HepG2 (cell line): Measurements from ENCODE around the gene TTC31. TPM values are rescaled to one million over a fixed set of nuclear protein-coding genes. Genes with fewer than 3 reads are reported as not detected.

ENCODE experiments used
- ATF7 ChIP-seq, 2 experiments: fragments of 450-650 bp in 1 of 2; sonication (generic) in 1 of 2; formaldehyde crosslinking in 1 of 2; IDR thresholded peaks; 2 replicates each; pipeline versions ENCODE4 v1.4.0 to v1.6.1; 2016 to 2020; ENCODE audit warnings: antibody characterized with exemption in 1 of 2, mild to moderate bottlenecking in 1 of 2, missing genetic modification reagents in 1 of 2
- CAMTA2 ChIP-seq: sonication (generic); formaldehyde crosslinking; IDR thresholded peaks from 2 replicates; pipeline ENCODE4 v1.4.0; 2020; ENCODE audit warnings: mild to moderate bottlenecking, missing genetic modification reagents, borderline replicate concordance
- HBP1 ChIP-seq: IDR thresholded peaks from 2 replicates; pipeline ENCODE4 v1.6.1; 2016; ENCODE audit warnings: low read depth, control low read depth
- HDAC2 ChIP-seq: sonication (generic); formaldehyde crosslinking; IDR thresholded peaks from 2 replicates; pipeline ENCODE4 v1.4.0; 2020; ENCODE audit warnings: missing genetic modification reagents
- HIC2 ChIP-seq: sonication (generic); formaldehyde crosslinking; IDR thresholded peaks from 2 replicates; pipeline ENCODE4 v1.9.0; 2022; ENCODE audit warnings: low read depth, missing genetic modification reagents
- MZF1 ChIP-seq: sonication (generic); formaldehyde crosslinking; IDR thresholded peaks from 2 replicates; pipeline ENCODE4 v1.8.1; 2023; ENCODE audit warnings: mild to moderate bottlenecking, missing genetic modification reagents, borderline replicate concordance
- RBM39 ChIP-seq: fragments of 200-400 bp; formaldehyde crosslinking; IDR thresholded peaks from one replicate; pipeline ENCODE4 v1.6.1; 2018; ENCODE audit warnings: antibody characterized with exemption, mild to moderate bottlenecking, low read depth, low read length; ENCODE audit not compliant: poor library complexity, severe bottlenecking
- ZBTB10 ChIP-seq: sonication (generic); formaldehyde crosslinking; IDR thresholded peaks from 2 replicates; pipeline ENCODE4 v1.4.0; 2020; ENCODE audit warnings: missing genetic modification reagents, borderline replicate concordance
- ZFP1 ChIP-seq: IDR thresholded peaks from 2 replicates; pipeline ENCODE4 v1.6.1; 2016
- ZNF101 ChIP-seq: sonication (generic); formaldehyde crosslinking; IDR thresholded peaks from 2 replicates; pipeline ENCODE4 v1.4.0; 2020; ENCODE audit warnings: mild to moderate bottlenecking, low read depth, missing genetic modification reagents, borderline replicate concordance
- ZNF501 ChIP-seq: sonication (generic); formaldehyde crosslinking; IDR thresholded peaks from 2 replicates; pipeline ENCODE4 v1.5.1; 2020; ENCODE audit warnings: mild to moderate bottlenecking, moderate library complexity, missing genetic modification reagents
- ZNF576 ChIP-seq: sonication (generic); formaldehyde crosslinking; IDR thresholded peaks from 2 replicates; pipeline ENCODE4 v1.4.0; 2020; ENCODE audit warnings: mild to moderate bottlenecking, missing genetic modification reagents
- ZNF609 ChIP-seq: sonication (generic); formaldehyde crosslinking; IDR thresholded peaks from 2 replicates; pipeline ENCODE4 v1.4.0; 2020; ENCODE audit warnings: mild to moderate bottlenecking, missing genetic modification reagents, borderline replicate concordance
- ZNF614 ChIP-seq: IDR thresholded peaks from 2 replicates; pipeline ENCODE4 v1.6.1; 2018; ENCODE audit warnings: missing biosample characterization, missing genetic modification reagents, inconsistent platforms, borderline replicate concordance
- ZNF768 ChIP-seq: sonication (generic); formaldehyde crosslinking; IDR thresholded peaks from 2 replicates; pipeline ENCODE4 v1.4.0; 2020; ENCODE audit warnings: missing genetic modification reagents
- ZNF850 ChIP-seq: sonication (generic); formaldehyde crosslinking; conservative IDR thresholded peaks from 2 replicates; pipeline ENCODE4 v1.9.0; 2021; ENCODE audit warnings: mild to moderate bottlenecking, missing genetic modification reagents
- polyA plus RNA-seq, 8 experiments: library from polyadenylated mRNA; depleted of rRNA in 3 of 8; stranded (reverse) in 7 of 8; unstranded in 1 of 8; fragments of >200 nt; fragmentation: Illumina TruSeq in 4 of 8; extraction: Trizol in 4 of 8; gene quantifications; 2 replicates each; pipeline versions ENCODE4 v1.2.1 to v1.2.3, GENCODE V29; 2011 to 2016; ENCODE audit warnings: low read depth in 4 of 8, missing spikeins in 1 of 8, mixed read lengths in 1 of 8; ENCODE audit not compliant: insufficient read depth in 1 of 8
- total RNA-seq, 5 experiments: library from RNA; depleted of rRNA; stranded (reverse); fragments of >200 nt; fragmentation: Illumina TruSeq; extraction: Trizol; gene quantifications; 2 replicates each; pipeline ENCODE4 v1.2.3, GENCODE V29; 2016; ENCODE audit warnings: low read depth in 1 of 5

Gene TTC31
- total and polyA plus RNA-seq, 2 of the 13 experiments (the other 11 are each of a cell fraction or from before 2014, with no cell fraction given), result 28.3 to 39.5 TPM

- peak; percentile 52; the same call in 1 of the 2 replicates for TF ChIP-seq ZNF609
- TF ChIP-seq CAMTA2, result no peak
- no peak for TF ChIP-seq ZNF101 (CRISPR knock-in tag)
- TF ChIP-seq ZFP1, result 0 out of 2 replicates have a peak, but pooled peaks have one; percentile 64
- TF ChIP-seq HDAC2 (CRISPR knock-in tag), result peak; percentile 89
- no peak for TF ChIP-seq ATF7 (IDR thresholded peaks at IDR 0.05)
- no peak for TF ChIP-seq ATF7 (CRISPR knock-in tag; IDR thresholded peaks at IDR 0.05)
- peak; percentile 26 for TF ChIP-seq RBM39
- no peak for TF ChIP-seq MZF1 (CRISPR knock-in tag)
- TF ChIP-seq ZBTB10 (CRISPR knock-in tag), result peak; percentile 66; the same call in 1 of the 2 replicates
- TF ChIP-seq ZNF501 (CRISPR knock-in tag), result no peak
- no peak for TF ChIP-seq ZNF850
- TF ChIP-seq ZNF576, result no peak
- TF ChIP-seq HIC2 (CRISPR knock-in tag), result no peak
- no peak for TF ChIP-seq ZNF768
- TF ChIP-seq HBP1 (CRISPR knock-in tag), result no peak; the same call in 1 of the 2 replicates
- peak; percentile 48; the same call in 1 of the 2 replicates for TF ChIP-seq ZNF614
Observed at GRCh38 chr2:74502147-74502719, 19.4 kb downstream of the TTC31 start (continued).
